ENCODE results near the gene RAD51B.

- TF ChIP-seq CTCF (conservative IDR thresholded peaks at IDR 0.05; ENCODE audit: low read depth, low read length), result no peak
- no peak for TF ChIP-seq EZH2 (IDR thresholded peaks at IDR 0.05; ENCODE audit: borderline replicate concordance, low read depth, low read length, poor library complexity, severe bottlenecking)
Observed at GRCh38 chr14:68655911-68656316, 836.3 kb downstream of the RAD51B start.

Data from A673 (cell line).